Fibroblast of lung (primary cell): ENCODE measurements around the gene OSTN.

Experiments
- CTCF ChIP-seq, 2 donors: IDR thresholded peaks in 1 of 2; conservative IDR thresholded peaks in 1 of 2; 1 replicate in 1 of 2; 2 replicates in 1 of 2; pipeline ENCODE4 v1.5.1; 2011 to 2012; ENCODE audit warnings: low read length in 2 of 2, control low read depth in 1 of 2, inconsistent platforms in 1 of 2, low read depth in 1 of 2, mild to moderate bottlenecking in 1 of 2
- EZH2 ChIP-seq: IDR thresholded peaks from 2 replicates; pipeline ENCODE4 v1.5.1; 2012; ENCODE audit warnings: low read length, control low read depth, mild to moderate bottlenecking; ENCODE audit errors: missing control alignments

GRCh38 chr3:191259486-191259885, 60.4 kb downstream of the OSTN start:
- TF ChIP-seq CTCF (conservative IDR thresholded peaks at IDR 0.05 in 1 of 2, IDR thresholded peaks at IDR 0.05 in 1 of 2; ENCODE audit: low read depth in 1 of 2, low read length in 2 of 2) (no peak), EZH2 (no peak)
